Ectodermal cell (in vitro differentiated cells): ENCODE results near the gene CSRP3.

Experiments
- H3K27ac ChIP-seq: 2 replicates; pipeline ENCODE4 v1.7.0; 2013; ENCODE audit warnings: mild to moderate bottlenecking, low read depth, low read length; ENCODE audit not compliant: insufficient read depth, poor library complexity, severe bottlenecking
- H3K27me3 ChIP-seq: 2 replicates; pipeline ENCODE4 v1.7.0; 2013; ENCODE audit warnings: mild to moderate bottlenecking, low read length; ENCODE audit not compliant: insufficient read depth, control insufficient read depth, poor library complexity, severe bottlenecking
- H3K36me3 ChIP-seq: one replicate; pipeline ENCODE4 v1.7.0; 2013; ENCODE audit warnings: low read length; ENCODE audit not compliant: control insufficient read depth, insufficient read depth
- H3K4me1 ChIP-seq: one replicate; pipeline ENCODE4 v1.7.0; 2013; ENCODE audit warnings: low read length; ENCODE audit not compliant: control insufficient read depth, insufficient read depth
- H3K4me3 ChIP-seq: 2 replicates; pipeline ENCODE4 v1.7.0; 2013; ENCODE audit warnings: low read depth, low read length, control low read depth; ENCODE audit not compliant: insufficient read depth
- H3K9me3 ChIP-seq: 2 replicates; pipeline ENCODE4 v1.7.0; 2013; ENCODE audit warnings: mild to moderate bottlenecking, low read length, moderate library complexity; ENCODE audit not compliant: control insufficient read depth
- WGBS, 2 experiments: methylation state at CpG; one replicate each; pipeline ENCODE4 v1.1.7; 2013; ENCODE audit warnings: missing lambda C conversion rate in 2 of 2; 5-methylcytosine and 5-hydroxymethylcytosine counted together

The CSRP3 gene

GRCh38 chr11:19187833-19188258 lies 13.9 kb downstream of the CSRP3 start:
- Histone ChIP-seq H3K27me3 (no peaks in the 10 kb centered on the region), H3K27ac (peak overlapping the region; percentile 3), H3K9me3 (no peaks in the 10 kb centered on the region), H3K36me3 (no peaks in the 10 kb centered on the region), H3K4me3 (no peak overlapping the region), H3K4me1 (peaks cover 22% of the 10 kb centered on the region)
- WGBS, 2 experiments = 83 to 84% methylated on average over 9 of the region's 9 CpGs

- no peak overlapping the region for H3K4me3 ChIP-seq
- H3K27ac ChIP-seq = peak overlapping the region; percentile 3
- no peaks in the 10 kb centered on the region for H3K36me3 ChIP-seq
- peaks cover 22% of the 10 kb centered on the region for H3K4me1 ChIP-seq
- no peaks in the 10 kb centered on the region for H3K27me3 ChIP-seq
- H3K9me3 ChIP-seq = no peaks in the 10 kb centered on the region
- WGBS, 2 experiments = 51 to 56% methylated on average over 5 of the region's 5 CpGs
These were observed 14.5 kb downstream of the CSRP3 start for GRCh38 chr11:19187114-19187832.

- peaks cover 22% of the 10 kb centered on the region for H3K4me1 ChIP-seq
- no peaks in the 10 kb centered on the region for H3K9me3 ChIP-seq
- no peak overlapping the region for H3K4me3 ChIP-seq
- no peak overlapping the region for H3K27ac ChIP-seq
- WGBS, 2 experiments = 77 to 81% methylated on average over 6 of the region's 6 CpGs
- no peaks in the 10 kb centered on the region for H3K27me3 ChIP-seq
- no peaks in the 10 kb centered on the region for H3K36me3 ChIP-seq
These were observed 16.2 kb downstream of the CSRP3 start for GRCh38 chr11:19185516-19186052.

GRCh38 chr11:19185036-19185435 lies 16.7 kb downstream of the CSRP3 start:
- Histone ChIP-seq H3K4me3 (no peak overlapping the region), H3K27ac (no peak overlapping the region), H3K36me3 (no peaks in the 10 kb centered on the region), H3K4me1 (peaks cover 22% of the 10 kb centered on the region), H3K9me3 (no peaks in the 10 kb centered on the region), H3K27me3 (no peaks in the 10 kb centered on the region)
- WGBS, 2 experiments = 70 to 82% methylated on average over 2 of the region's 2 CpGs

GRCh38 chr11:19183646-19184045 lies 18.1 kb downstream of the CSRP3 start:
- Histone ChIP-seq H3K27ac (no peak overlapping the region), H3K36me3 (no peaks in the 10 kb centered on the region), H3K4me3 (no peak overlapping the region), H3K27me3 (no peaks in the 10 kb centered on the region), H3K4me1 (peaks cover 22% of the 10 kb centered on the region), H3K9me3 (no peaks in the 10 kb centered on the region)
- 95% methylated on average over 7 of the region's 7 CpGs for WGBS, 2 experiments

GRCh38 chr11:19181531-19182261 lies 20.1 kb downstream of the CSRP3 start:
- no peaks in the 10 kb centered on the region for H3K36me3 ChIP-seq
- WGBS, 2 experiments = 92 to 94% methylated on average over 5 of the region's 5 CpGs
- H3K27me3 ChIP-seq = no peaks in the 10 kb centered on the region
- H3K4me1 ChIP-seq = peaks cover 9% of the 10 kb centered on the region
- H3K4me3 ChIP-seq = no peak overlapping the region
- H3K27ac ChIP-seq = no peak overlapping the region
- H3K9me3 ChIP-seq = no peaks in the 10 kb centered on the region

GRCh38 chr11:19176629-19177186 lies 25.1 kb downstream of the CSRP3 start:
- Histone ChIP-seq H3K27ac (no peak overlapping the region), H3K9me3 (no peaks in the 10 kb centered on the region), H3K4me1 (no peaks in the 10 kb centered on the region), H3K27me3 (no peaks in the 10 kb centered on the region), H3K36me3 (no peaks in the 10 kb centered on the region), H3K4me3 (no peak overlapping the region)
- 92 to 97% methylated on average over 2 of the region's 2 CpGs for WGBS, 2 experiments

GRCh38 chr11:19173964-19174638 lies 27.7 kb downstream of the CSRP3 start:
- H3K27me3 ChIP-seq = no peaks in the 10 kb centered on the region
- no peaks in the 10 kb centered on the region for H3K4me1 ChIP-seq
- no peaks in the 10 kb centered on the region for H3K9me3 ChIP-seq
- no peak overlapping the region for H3K4me3 ChIP-seq
- no peak overlapping the region for H3K27ac ChIP-seq
- WGBS, 2 experiments = 95 to 97% methylated on average over 7 of the region's 7 CpGs
- H3K36me3 ChIP-seq = peaks cover 7% of the 10 kb centered on the region

- Histone ChIP-seq H3K9me3 (no peaks in the 10 kb centered on the region), H3K27ac (no peak overlapping the region), H3K4me1 (no peaks in the 10 kb centered on the region), H3K27me3 (no peaks in the 10 kb centered on the region), H3K36me3 (peaks cover 7% of the 10 kb centered on the region), H3K4me3 (no peak overlapping the region)
- WGBS, 2 experiments = 95 to 96% methylated on average over 9 of the region's 9 CpGs
These were observed 28.6 kb downstream of the CSRP3 start for GRCh38 chr11:19173004-19173689.
